Measurements from ENCODE around the gene CDSN.

Gene CDSN

DNA sequence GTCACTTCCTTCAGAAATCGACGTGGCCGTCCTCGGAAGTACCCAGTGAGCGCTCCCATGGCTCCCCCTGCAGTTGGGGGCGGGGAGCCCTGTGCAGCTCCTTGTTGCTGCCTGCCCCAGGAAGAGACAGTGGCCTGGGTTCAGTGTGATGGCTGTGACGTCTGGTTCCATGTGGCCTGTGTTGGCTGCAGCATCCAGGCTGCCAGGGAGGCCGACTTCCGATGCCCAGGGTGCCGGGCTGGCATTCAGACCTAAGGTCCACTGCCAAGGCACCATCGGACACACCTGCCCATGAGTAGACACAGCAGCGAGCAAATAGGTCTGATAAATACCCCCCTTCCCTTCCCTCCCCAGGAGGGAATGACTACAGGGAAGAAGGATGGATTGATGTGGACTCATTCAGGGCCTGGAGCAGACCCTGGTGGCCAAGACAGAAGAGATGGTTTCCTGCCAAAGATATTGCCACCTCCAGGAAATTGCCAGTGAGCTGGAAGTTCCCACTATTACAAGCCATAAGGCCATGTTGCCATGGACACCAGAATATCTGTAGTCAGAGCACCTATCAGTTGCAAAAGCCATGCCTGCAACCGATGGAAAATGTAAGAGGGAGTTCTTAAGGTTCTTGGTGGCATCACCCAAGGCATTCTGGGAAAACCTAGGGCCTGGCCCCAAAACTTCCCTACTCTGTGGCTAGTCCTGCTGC, 42.4 kb upstream of the CDSN start:
- H3K4me3 ChIP-seq (ENCODE audit: low read depth, low read length), result no peak overlapping the region
- DNase-seq (ENCODE audit: low read depth), result no peak
- TF ChIP-seq, protein P1, sequence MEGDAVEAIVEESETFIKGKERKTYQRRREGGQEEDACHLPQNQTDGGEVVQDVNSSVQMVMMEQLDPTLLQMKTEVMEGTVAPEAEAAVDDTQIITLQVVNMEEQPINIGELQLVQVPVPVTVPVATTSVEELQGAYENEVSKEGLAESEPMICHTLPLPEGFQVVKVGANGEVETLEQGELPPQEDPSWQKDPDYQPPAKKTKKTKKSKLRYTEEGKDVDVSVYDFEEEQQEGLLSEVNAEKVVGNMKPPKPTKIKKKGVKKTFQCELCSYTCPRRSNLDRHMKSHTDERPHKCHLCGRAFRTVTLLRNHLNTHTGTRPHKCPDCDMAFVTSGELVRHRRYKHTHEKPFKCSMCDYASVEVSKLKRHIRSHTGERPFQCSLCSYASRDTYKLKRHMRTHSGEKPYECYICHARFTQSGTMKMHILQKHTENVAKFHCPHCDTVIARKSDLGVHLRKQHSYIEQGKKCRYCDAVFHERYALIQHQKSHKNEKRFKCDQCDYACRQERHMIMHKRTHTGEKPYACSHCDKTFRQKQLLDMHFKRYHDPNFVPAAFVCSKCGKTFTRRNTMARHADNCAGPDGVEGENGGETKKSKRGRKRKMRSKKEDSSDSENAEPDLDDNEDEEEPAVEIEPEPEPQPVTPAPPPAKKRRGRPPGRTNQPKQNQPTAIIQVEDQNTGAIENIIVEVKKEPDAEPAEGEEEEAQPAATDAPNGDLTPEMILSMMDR (IDR thresholded peaks at IDR 0.05; ENCODE audit: low read depth, low read length, missing control alignments), result no peak

GRCh38 chr6:31161216-31162126, 41.2 kb upstream of the CDSN start:
- TF ChIP-seq, protein P1 (IDR thresholded peaks at IDR 0.05; ENCODE audit: low read depth, low read length, missing control alignments), result no peak
- H3K4me3 ChIP-seq (ENCODE audit: low read depth, low read length), result no peak overlapping the region

DNA sequence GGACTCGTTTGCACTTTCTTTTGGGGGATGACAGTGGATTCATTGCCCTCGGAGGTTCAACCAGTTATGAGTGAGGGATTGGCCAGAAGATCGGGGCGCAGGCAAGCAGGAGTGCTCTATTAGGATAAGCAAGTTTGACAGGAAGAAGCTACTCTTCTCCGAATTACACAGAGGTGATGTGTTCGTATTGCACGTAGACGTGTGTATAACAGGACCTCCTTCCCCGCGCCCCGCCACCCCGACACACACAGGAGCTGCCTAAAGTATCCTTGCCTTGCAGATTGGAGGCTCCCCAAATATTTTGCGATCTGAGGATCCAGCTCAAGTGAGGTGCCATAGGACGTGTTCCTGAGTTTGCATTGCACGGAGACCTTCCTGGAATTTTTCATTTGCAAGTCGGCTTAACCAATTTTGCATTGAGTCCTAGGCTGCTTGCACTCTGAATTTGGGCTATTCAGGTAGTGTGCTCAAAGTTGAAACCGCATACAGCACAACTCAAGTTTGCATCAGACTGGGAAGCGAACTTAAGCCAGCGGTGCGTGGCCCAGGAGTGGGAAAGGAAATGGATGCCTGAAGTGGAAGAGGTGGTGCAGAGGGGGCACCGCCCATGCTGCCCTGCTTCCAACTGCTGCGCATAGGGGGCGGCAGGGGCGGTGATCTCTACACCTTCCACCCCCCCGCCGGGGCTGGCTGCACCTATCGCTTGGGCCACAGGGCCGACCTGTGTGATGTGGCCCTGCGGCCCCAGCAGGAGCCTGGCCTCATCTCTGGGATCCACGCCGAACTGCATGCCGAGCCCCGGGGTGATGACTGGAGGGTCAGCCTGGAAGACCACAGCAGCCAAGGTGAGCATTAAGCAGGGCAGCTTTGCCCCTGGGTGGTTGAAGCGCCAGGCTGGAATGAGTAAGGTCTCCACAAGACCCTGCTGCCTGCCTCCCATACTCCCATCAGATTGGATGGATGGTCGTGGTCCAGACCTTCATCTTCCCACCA, 38.9 kb upstream of the CDSN start:
- DNase-seq (ENCODE audit: low read depth), result no peak
- H3K4me3 ChIP-seq (ENCODE audit: low read depth, low read length), result peak overlapping the region; percentile 55
- TF ChIP-seq, protein P1 (IDR thresholded peaks at IDR 0.05; ENCODE audit: low read depth, low read length, missing control alignments), result peak; percentile 21

More at GRCh38 chr6:31161216-31162126, 41.2 kb upstream of the CDSN start:
- DNase-seq (ENCODE audit: low read depth), result no peak

DNA sequence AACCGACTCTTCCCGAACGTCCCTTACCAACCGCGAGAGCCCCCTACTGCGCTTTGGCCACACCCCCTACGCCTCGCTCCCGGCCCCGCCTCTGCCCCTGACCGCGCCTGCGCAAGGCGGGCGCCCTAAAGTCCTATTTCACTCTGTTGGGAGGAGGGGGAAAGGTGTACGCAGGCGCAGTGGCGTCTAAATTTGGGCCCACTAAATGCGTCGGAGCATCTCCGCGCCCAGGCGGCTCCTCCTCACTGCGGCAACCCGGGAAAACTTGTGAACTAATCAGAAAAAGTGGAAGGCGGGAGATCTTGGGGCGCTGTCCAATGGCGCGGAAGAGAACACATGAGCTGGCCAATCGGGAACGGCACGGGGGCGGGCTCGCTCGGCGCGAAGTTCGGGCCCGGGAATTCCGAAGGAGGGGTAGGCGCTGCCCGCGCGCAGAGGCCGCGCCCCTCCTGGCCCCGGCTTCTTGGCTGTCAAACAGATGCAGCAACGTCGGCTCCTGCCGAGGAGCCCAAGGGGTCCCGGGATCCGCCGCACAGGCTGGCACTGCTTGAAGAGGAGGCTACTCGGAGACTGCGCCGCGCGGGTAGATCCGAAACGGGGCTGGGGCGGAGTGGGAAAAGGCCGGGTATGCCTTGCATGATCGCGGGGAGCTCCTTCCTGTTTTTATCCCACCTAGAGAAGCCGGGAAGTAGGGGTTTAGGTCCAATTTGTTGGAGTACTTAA, 38.1 kb upstream of the CDSN start, which contains the start of gene TCF19:
TSS of gene TCF19 (plus strand) at position 450 of the 723 bp plus-strand sequence. CDS start 881 bp downstream, outside the sequence.
- DNase-seq (ENCODE audit: low read depth), result peak; percentile 97
- H3K4me3 ChIP-seq (ENCODE audit: low read depth, low read length), result peak within 1 kb of the TSS; percentile 55
- TF ChIP-seq, protein P1 (IDR thresholded peaks at IDR 0.05; ENCODE audit: low read depth, low read length, missing control alignments), result no peak

- TF ChIP-seq, protein P1 (IDR thresholded peaks at IDR 0.05; ENCODE audit: low read depth, low read length, missing control alignments), result no peak
- no peak for DNase-seq (ENCODE audit: low read depth)
- peak within 1 kb of the TSS; percentile 55 for H3K4me3 ChIP-seq (ENCODE audit: low read depth, low read length)
Observed at GRCh38 chr6:31157513-31158139, 37.4 kb upstream of the CDSN start, which contains the start of gene CCHCR1. Gene CCHCR1, minus strand, starts transcription at chr6:31157802. Its CDS starts 202 bp downstream, at chr6:31157600.
